T follicular helper cell (primary cell): Measurements from ENCODE around the gene PPP1R1B.

Experiments used
- DNase-seq: peaks from one replicate; pipeline ENCODE4 v3.0.0-alpha.2; 2020; ENCODE audit warnings: low read depth

PPP1R1B gene

GRCh38 chr17:39600288-39600996 is 26.3 kb upstream of the PPP1R1B start:
- DNase-seq: no peak

- DNase-seq: no peak
Observed at GRCh38 chr17:39600997-39601597, 25.7 kb upstream of the PPP1R1B start.

DNA sequence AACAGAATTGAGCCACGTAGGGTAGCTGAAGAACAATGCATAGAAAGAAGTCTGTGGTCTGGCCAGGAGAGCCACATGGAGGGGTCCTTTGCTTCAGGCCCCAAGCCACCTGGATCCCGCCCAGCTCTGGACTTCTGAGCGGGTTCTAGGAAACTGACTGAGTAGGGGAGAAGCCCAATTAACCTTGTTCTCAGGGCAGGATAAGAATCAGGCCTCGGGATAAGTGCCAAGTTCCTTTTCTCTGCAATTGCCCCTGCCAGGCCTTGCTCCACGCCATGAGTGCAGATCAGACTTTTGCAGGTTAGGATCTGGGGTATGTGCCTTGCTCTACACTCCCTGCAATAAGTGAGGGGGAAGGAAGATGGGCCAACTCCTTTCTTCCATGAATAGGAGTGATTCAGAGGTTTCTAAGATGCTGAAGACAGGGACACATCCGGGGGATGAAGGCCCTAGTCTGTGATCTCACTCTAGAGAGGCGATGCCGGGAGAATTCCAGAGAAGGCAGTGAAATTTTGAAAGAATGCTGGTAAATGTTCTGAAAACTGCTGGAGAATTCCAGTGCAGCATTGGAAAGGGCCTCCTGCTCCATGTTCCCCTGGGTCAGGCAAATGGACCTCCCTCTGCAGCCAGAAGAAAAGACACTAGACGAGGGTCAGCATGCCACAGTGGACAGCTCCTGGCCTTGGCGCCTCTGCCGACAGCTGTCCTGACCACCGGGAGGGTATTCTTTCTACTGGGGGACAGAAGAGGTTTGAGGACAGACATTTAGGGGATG is 24.8 kb upstream of the PPP1R1B start:
- no peak for DNase-seq

- DNase-seq: no peak
Observed at GRCh38 chr17:39602533-39603303, 24.0 kb upstream of the PPP1R1B start.

- no peak for DNase-seq
Observed at GRCh38 chr17:39603304-39604016, 23.3 kb upstream of the PPP1R1B start.

DNA sequence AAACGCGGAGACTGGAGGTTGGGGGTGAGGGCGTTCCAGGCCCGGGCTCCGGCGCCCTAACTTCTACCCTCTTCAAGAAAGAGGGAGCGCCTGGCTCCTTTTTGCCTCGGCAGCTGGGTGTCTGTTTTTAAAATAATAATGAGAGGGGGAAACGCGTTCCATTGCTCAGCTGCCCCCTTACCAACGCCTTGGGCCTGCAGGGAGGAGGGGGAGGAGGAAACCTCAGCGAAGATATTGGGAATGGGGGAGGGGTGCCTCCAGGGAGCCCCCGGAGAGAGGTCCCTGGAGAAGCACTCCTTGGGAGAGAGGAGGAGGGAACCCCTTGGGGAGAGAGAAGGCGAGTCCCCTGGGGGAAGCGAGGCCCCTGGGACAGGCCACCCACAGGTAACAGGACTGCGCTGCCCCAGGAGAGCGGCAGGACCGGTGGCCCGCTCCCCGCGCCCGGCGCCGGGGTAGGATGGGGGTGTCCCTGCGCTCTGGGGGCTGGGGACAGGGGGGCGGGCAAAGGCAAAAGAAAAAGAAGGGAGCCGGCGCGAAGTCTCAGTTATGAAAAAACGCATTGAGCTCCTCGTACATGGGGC is 21.8 kb upstream of the PPP1R1B start:
- no peak for DNase-seq

- no peak for DNase-seq
Observed at GRCh38 chr17:39605492-39606433, 21.0 kb upstream of the PPP1R1B start.

DNA sequence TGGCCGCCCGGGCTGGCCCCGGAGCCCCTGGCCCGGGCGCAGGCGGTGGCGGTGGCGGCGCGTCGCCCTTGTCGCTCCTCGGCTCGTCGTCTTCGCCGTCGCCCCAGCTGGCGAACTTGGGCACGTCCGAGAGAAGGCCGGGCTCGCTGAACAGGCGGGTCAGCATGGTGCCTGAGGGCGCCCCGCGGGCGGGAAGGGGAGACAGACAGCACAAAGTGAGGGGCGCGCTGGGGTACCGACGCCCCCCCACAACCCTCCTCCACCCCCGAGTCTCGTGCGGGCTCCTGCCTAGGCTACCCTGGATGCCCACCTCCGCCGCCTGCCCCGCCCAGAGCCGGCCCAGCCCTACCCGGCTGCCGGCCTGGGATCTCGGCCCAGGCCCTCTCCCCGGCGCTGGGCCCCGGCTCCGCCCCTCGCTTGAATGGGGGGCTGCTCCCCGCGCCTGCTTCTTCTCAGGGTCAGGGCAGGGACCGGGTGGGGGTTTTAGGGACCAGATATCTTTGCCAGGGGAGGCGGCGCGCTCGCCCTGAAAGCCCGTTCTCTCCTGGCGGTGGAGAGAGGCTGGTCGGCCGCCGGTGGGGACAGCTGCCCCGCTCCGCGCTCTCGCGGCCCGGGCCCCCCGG is 20.2 kb upstream of the PPP1R1B start:
- no peak for DNase-seq

GRCh38 chr17:39607057-39607850 is 19.5 kb upstream of the PPP1R1B start:
- DNase-seq: no peak

DNA sequence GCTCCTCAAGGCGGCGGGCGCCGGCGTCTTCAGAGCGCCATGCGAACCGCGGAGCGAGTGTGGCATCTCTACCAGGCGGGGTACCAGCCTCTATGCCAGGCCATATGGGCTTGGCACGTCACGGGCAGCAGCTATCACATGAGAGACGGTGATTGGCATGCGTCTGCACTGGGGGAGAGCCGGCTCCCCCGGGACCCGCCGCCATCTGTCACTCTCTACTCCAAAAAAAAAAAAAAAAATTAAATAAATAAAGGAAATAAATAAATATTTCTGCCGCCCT is 19.0 kb upstream of the PPP1R1B start, which contains the start of gene NEUROD2:
TSS of gene NEUROD2 (minus strand) at position 70 of the 280 bp plus-strand sequence. CDS start 1,321 bp downstream, outside the sequence.
- no peak for DNase-seq

GRCh38 chr17:39608142-39608981 is 18.4 kb upstream of the PPP1R1B start:
- no peak for DNase-seq

GRCh38 chr17:39609416-39610025 is 17.2 kb upstream of the PPP1R1B start:
- DNase-seq: no peak

- DNase-seq: no peak
Observed at GRCh38 chr17:39611401-39612112, 15.2 kb upstream of the PPP1R1B start.

GRCh38 chr17:39612291-39612894 is 14.4 kb upstream of the PPP1R1B start:
- no peak for DNase-seq

GRCh38 chr17:39612935-39613464 is 13.8 kb upstream of the PPP1R1B start:
- DNase-seq: no peak

- DNase-seq: no peak
Observed at GRCh38 chr17:39614545-39615157, 12.1 kb upstream of the PPP1R1B start.
